HG03520 (cell line): ENCODE measurements around the gene ARMH3.
A peak's percentile ranks its signal among the peaks of the same experiment; 100 is the strongest.

Source experiments
- ATAC-seq: cut with Tn5 transposase; IDR thresholded peaks from one replicate; pipeline ENCODE4 v1.9.1; 2021; ENCODE audit warnings: mild to moderate bottlenecking, moderate library complexity; ENCODE audit not compliant: unreplicated experiment

ARMH3 gene

GRCh38 chr10:101835362-101835761 is 220.6 kb downstream of the ARMH3 start:
- ATAC-seq = no peak

- no peak for ATAC-seq
These were observed 221.6 kb downstream of the ARMH3 start for GRCh38 chr10:101834341-101834740.

- no peak for ATAC-seq
These were observed 222.5 kb downstream of the ARMH3 start for GRCh38 chr10:101833466-101833865.

- no peak for ATAC-seq
These were observed 223.6 kb downstream of the ARMH3 start for GRCh38 chr10:101832325-101832771.

- no peak for ATAC-seq
These were observed 224.7 kb downstream of the ARMH3 start for GRCh38 chr10:101831169-101831811.

GRCh38 chr10:101830322-101831168 is 225.4 kb downstream of the ARMH3 start:
- ATAC-seq = peak; percentile 59

GRCh38 chr10:101829561-101830315 is 226.2 kb downstream of the ARMH3 start:
- ATAC-seq = peak; percentile 17

- no peak for ATAC-seq
These were observed 227.0 kb downstream of the ARMH3 start for GRCh38 chr10:101828766-101829551.

- no peak for ATAC-seq
These were observed 227.9 kb downstream of the ARMH3 start for GRCh38 chr10:101827919-101828600.

- no peak for ATAC-seq
These were observed 229.0 kb downstream of the ARMH3 start for GRCh38 chr10:101826852-101827434.

- ATAC-seq = no peak
These were observed 231.2 kb downstream of the ARMH3 start for GRCh38 chr10:101824736-101825135.

GRCh38 chr10:101818872-101819633 is 236.9 kb downstream of the ARMH3 start:
- ATAC-seq = peak; percentile 13

GRCh38 chr10:101818119-101818871 is 237.7 kb downstream of the ARMH3 start, which contains the start of gene OGA:
Gene OGA (minus strand): TSS chr10:101818444. CDS start chr10:101818022, 422 bp downstream.
- ATAC-seq = peak; percentile 84

- ATAC-seq = no peak
These were observed 238.4 kb downstream of the ARMH3 start for GRCh38 chr10:101817337-101818118.

GRCh38 chr10:101816913-101817336 is 239.0 kb downstream of the ARMH3 start:
- no peak for ATAC-seq

GRCh38 chr10:101816376-101816775 is 239.6 kb downstream of the ARMH3 start:
- no peak for ATAC-seq

- no peak for ATAC-seq
These were observed 241.4 kb downstream of the ARMH3 start for GRCh38 chr10:101814466-101815071.
